H1 (cell line): ENCODE results near the gene LRRTM2. TPM values are rescaled to one million over a fixed set of nuclear protein-coding genes. Genes with fewer than 3 reads are reported as not detected.

Experiments
- ATF2 ChIP-seq: IDR thresholded peaks from 2 replicates; pipeline ENCODE4 v1.6.1; 2012; ENCODE audit warnings: low read length, inconsistent platforms
- CHD1 ChIP-seq: IDR thresholded peaks from 2 replicates; pipeline ENCODE4 v1.6.1; 2012; ENCODE audit warnings: low read depth, low read length, improper control_type of control experiment
- CREB1 ChIP-seq: IDR thresholded peaks from 2 replicates; pipeline ENCODE4 v1.6.1; 2012; ENCODE audit warnings: inconsistent platforms
- CTBP2 ChIP-seq: IDR thresholded peaks from 2 replicates; pipeline ENCODE4 v1.7.0; 2011; ENCODE audit warnings: borderline replicate concordance, mild to moderate bottlenecking, moderate library complexity, mixed read lengths, low read length; ENCODE audit not compliant: insufficient read depth, insufficient read length
- SP4 ChIP-seq: IDR thresholded peaks from 2 replicates; pipeline ENCODE4 v1.6.1; 2012; ENCODE audit warnings: low read length, inconsistent platforms
- YY1 ChIP-seq: IDR thresholded peaks from 2 replicates; pipeline ENCODE4 v1.6.1; 2011; ENCODE audit warnings: low read depth, mild to moderate bottlenecking, low read length
- polyA plus RNA-seq, 7 experiments: library from polyadenylated mRNA; depleted of rRNA in 3 of 7; stranded (reverse) in 5 of 7; unstranded in 2 of 7; fragments of >200 nt in 5 of 7; fragments of 200-250 nt in 2 of 7; gene quantifications; 1 replicate in 5 of 7; 2 replicates in 1 of 7; 4 replicates in 1 of 7; pipeline versions ENCODE4 v1.2.1 to v1.2.3, GENCODE V29; 2011 to 2013; ENCODE audit warnings: missing spikeins in 2 of 7, mixed read lengths in 2 of 7
- total RNA-seq: library from RNA; stranded (reverse); fragmentation: NEBNext Ultra II Directional; extraction: Animal tissue kit (Norgen Biotek cat#: 25700); gene quantifications from 2 replicates; pipeline ENCODE4 v1.2.1, GENCODE V29; 2021

Gene LRRTM2
- total and polyA plus RNA-seq, 2 of the 8 experiments (the other 6 are each of a cell fraction or from before 2014, with no cell fraction given), result not detected

- no peak for TF ChIP-seq ATF2
- no peak for TF ChIP-seq SP4
- no peak for TF ChIP-seq CTBP2
- TF ChIP-seq CHD1, result no peak
- TF ChIP-seq YY1, result no peak
- no peak for TF ChIP-seq CREB1
These were observed 31.6 kb downstream of the LRRTM2 start (continued) for GRCh38 chr5:138843316-138844124.
